GM23248 (cell line): Measurements from ENCODE around the gene FHL2. TPM values are rescaled to one million over a fixed set of nuclear protein-coding genes. Genes with fewer than 3 reads are reported as not detected.

Source experiments
- DNase-seq: peaks from one replicate; pipeline ENCODE4 v3.0.0-alpha.2; 2015
- H2AFZ ChIP-seq: fragments of 200-600 bp; sonication (generic); 2 replicates; pipeline ENCODE4 v1.6.1; 2016; ENCODE audit warnings: antibody characterized with exemption
- H3F3A ChIP-seq: fragments of 200-600 bp; sonication (generic); 2 replicates; pipeline ENCODE4 v1.6.1; 2016; ENCODE audit warnings: mild to moderate bottlenecking, antibody characterized with exemption, mixed run types; ENCODE audit not compliant: insufficient read depth
- H3K27ac ChIP-seq: fragments of 200-600 bp; sonication (generic); 2 replicates; pipeline ENCODE4 v1.5.1; 2016; ENCODE audit warnings: mild to moderate bottlenecking
- H3K27me3 ChIP-seq: fragments of 200-600 bp; sonication (generic); replicated peaks from 2 replicates; pipeline ENCODE4 v1.6.1; 2016; ENCODE audit warnings: mild to moderate bottlenecking; ENCODE audit not compliant: insufficient read depth
- H3K36me3 ChIP-seq: fragments of 200-600 bp; sonication (generic); 2 replicates; pipeline ENCODE4 v1.6.1; 2016; ENCODE audit warnings: low read depth, mild to moderate bottlenecking
- H3K4me1 ChIP-seq: fragments of 200-600 bp; sonication (generic); 2 replicates; pipeline ENCODE4 v1.6.1; 2016; ENCODE audit warnings: mild to moderate bottlenecking; ENCODE audit not compliant: insufficient read depth
- H3K4me2 ChIP-seq: fragments of 200-600 bp; sonication (generic); one replicate; pipeline ENCODE4 v1.6.1; 2016; ENCODE audit warnings: mild to moderate bottlenecking; ENCODE audit not compliant: unreplicated experiment
- H3K4me3 ChIP-seq: fragments of 200-600 bp; sonication (generic); 2 replicates; pipeline ENCODE4 v1.5.1; 2016; ENCODE audit warnings: mild to moderate bottlenecking
- H3K79me2 ChIP-seq: fragments of 200-600 bp; sonication (generic); 2 replicates; pipeline ENCODE4 v1.6.1; 2016; ENCODE audit warnings: mild to moderate bottlenecking; ENCODE audit not compliant: insufficient read depth
- H3K9ac ChIP-seq: fragments of 200-600 bp; sonication (generic); 2 replicates; pipeline ENCODE4 v1.6.1; 2016; ENCODE audit warnings: mild to moderate bottlenecking
- H3K9me2 ChIP-seq: fragments of 200-600 bp; sonication (generic); 2 replicates; pipeline ENCODE4 v1.6.1; 2016; ENCODE audit warnings: mixed run types, mild to moderate bottlenecking, moderate library complexity; ENCODE audit not compliant: insufficient read depth
- H3K9me3 ChIP-seq: fragments of 200-600 bp; sonication (generic); one replicate; pipeline ENCODE4 v1.6.1; 2017; ENCODE audit warnings: low read depth
- H4K20me1 ChIP-seq: fragments of 200-600 bp; sonication (generic); 2 replicates; pipeline ENCODE4 v1.6.0; 2016; ENCODE audit not compliant: insufficient read depth
- EZH2 ChIP-seq: fragments of 200-600 bp; sonication (generic); IDR thresholded peaks from 2 replicates; pipeline ENCODE4 v1.6.1; 2018; ENCODE audit warnings: antibody characterized with exemption, mild to moderate bottlenecking; ENCODE audit not compliant: insufficient read depth, poor library complexity, severe bottlenecking
- EZH2phosphoT487 ChIP-seq: fragments of 200-600 bp; sonication (generic); IDR thresholded peaks from 2 replicates; pipeline ENCODE4 v1.6.1; 2018; ENCODE audit warnings: antibody characterized with exemption, moderate library complexity, mild to moderate bottlenecking, low read depth; ENCODE audit not compliant: insufficient read depth
- WGBS, 2 experiments: methylation state at CpG; one replicate each; pipeline ENCODE4 v1.1.6; 2015 to 2017; ENCODE audit warnings: low lambda C conversion rate in 2 of 2, low coverage in 1 of 2; ENCODE audit errors: missing lambda C conversion rate in 2 of 2; 5-methylcytosine and 5-hydroxymethylcytosine counted together
- in situ Hi-C: fragments of 300-500 bp; cut with MboI; formaldehyde crosslinking; loops from 2 replicates; pipeline ENCODE4 v1.15.0; 2020
- polyA plus RNA-seq: library from polyadenylated mRNA; unstranded; fragments of >200 nt; fragmentation: Nextera tagmentation; extraction: Ambion mirVana; gene quantifications from 2 replicates; pipeline ENCODE4 v1.2.1, GENCODE V29; 2016
- total RNA-seq: library from RNA; depleted of rRNA; stranded (reverse); fragments of >200 nt; shearing (Covaris generic); gene quantifications from 2 replicates; pipeline ENCODE4 v1.2.3, GENCODE V29; 2014

The FHL2 gene
- total and polyA plus RNA-seq, 2 experiments from 2014 or later, result 404 to 598 TPM

DNA sequence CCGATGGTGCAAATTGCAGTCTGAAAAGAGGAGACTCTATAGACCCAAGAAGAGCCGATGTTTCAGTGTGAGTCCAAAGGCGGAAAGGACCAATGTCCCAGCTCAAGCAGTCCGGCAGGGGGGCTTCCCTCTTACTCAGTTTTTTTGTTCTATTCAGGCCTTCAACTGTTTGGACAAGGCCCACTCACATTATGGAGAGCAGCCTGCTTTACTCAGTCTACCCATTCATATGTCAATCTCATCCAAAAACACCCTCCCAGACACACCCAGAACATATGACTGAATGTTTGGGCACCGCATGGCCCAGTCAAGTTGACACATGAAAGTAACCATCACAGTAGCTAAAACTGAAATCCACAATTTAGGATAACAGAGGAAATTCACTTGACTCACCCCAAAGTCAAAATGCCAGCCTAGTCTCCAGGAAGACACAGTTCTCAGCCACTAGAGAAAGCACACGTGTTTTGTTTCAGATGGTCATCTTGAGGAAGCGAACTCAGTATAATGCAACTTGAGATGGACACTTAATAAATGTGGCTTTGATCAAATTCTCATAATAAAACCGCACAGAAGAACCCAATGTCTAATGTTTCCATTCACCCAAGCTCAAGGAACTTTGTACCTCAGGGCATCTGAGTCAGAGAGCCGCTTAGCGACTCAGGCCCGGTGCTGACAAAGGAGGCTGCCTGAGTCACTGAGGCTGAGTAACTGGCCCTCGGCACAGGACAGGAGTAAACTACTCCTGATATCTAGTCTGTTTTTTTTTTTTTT, 2.4 kb downstream of the FHL2 start:
- TF ChIP-seq EZH2phosphoT487 (0 out of 2 replicates have a peak, but pooled peaks have one; percentile 78), EZH2 (no peak)
- WGBS, 2 experiments, result 31% methylated on average over 12 of the region's 12 CpGs
- peaks cover 50% of the 10 kb centered on the region for H3K4me1 ChIP-seq
- no peaks in the 10 kb centered on the region for H3K9me2 ChIP-seq
- no peaks in the 10 kb centered on the region for H3K27me3 ChIP-seq
- in situ Hi-C loops, result no loop called here
- H3K4me3 ChIP-seq, result peak overlapping the region; percentile 100
- peak overlapping the region; percentile 96 for H3K4me2 ChIP-seq
- DNase-seq, result peak; percentile 100
- peak overlapping the region; percentile 100 for H3K9ac ChIP-seq
- H2AFZ ChIP-seq, result no peak overlapping the region
- no peaks in the 10 kb centered on the region for H3K9me3 ChIP-seq
- H3F3A ChIP-seq, result peaks cover 66% of the 10 kb centered on the region
- H3K36me3 ChIP-seq, result peaks cover 45% of the 10 kb centered on the region
- H3K27ac ChIP-seq, result peak overlapping the region; percentile 98
- peaks cover 92% of the 10 kb centered on the region for H3K79me2 ChIP-seq
- no peaks in the 10 kb centered on the region for H4K20me1 ChIP-seq

DNA sequence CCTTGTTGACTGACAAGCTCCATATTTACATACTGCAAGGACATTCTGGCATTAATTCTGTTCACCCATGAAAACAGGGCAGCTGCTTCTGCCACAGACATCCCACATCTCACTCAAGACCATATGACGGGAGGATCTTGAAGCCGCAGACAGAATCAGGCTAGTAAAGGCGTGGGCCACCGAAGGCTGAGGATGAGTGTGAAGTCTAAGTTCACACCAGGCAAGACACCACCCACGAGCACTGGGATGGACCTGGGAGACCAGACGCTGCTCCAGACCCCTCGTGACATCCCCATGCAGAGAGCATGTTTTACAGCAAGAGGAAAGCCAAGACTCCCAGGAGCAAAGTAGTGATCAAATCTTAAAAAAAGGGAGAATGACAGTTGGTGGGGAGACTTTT, 3.2 kb downstream of the FHL2 start:
- Histone ChIP-seq H3K36me3 (peaks cover 45% of the 10 kb centered on the region), H3K27me3 (no peaks in the 10 kb centered on the region), H3K4me1 (peaks cover 58% of the 10 kb centered on the region), H2AFZ (no peak overlapping the region), H3K27ac (peak overlapping the region; percentile 98), H3F3A (peaks cover 67% of the 10 kb centered on the region), H3K4me2 (peak overlapping the region; percentile 96), H3K9me2 (no peaks in the 10 kb centered on the region), H3K79me2 (peaks cover 96% of the 10 kb centered on the region), H3K9me3 (no peaks in the 10 kb centered on the region), H3K9ac (peak overlapping the region; percentile 76), H3K4me3 (peak overlapping the region; percentile 100), H4K20me1 (no peaks in the 10 kb centered on the region)
- DNase-seq, result no peak
- 76 to 78% methylated on average over 7 of the region's 7 CpGs for WGBS, 2 experiments
- in situ Hi-C loops, result no loop called here
- TF ChIP-seq EZH2phosphoT487 (no peak), EZH2 (no peak)

DNA sequence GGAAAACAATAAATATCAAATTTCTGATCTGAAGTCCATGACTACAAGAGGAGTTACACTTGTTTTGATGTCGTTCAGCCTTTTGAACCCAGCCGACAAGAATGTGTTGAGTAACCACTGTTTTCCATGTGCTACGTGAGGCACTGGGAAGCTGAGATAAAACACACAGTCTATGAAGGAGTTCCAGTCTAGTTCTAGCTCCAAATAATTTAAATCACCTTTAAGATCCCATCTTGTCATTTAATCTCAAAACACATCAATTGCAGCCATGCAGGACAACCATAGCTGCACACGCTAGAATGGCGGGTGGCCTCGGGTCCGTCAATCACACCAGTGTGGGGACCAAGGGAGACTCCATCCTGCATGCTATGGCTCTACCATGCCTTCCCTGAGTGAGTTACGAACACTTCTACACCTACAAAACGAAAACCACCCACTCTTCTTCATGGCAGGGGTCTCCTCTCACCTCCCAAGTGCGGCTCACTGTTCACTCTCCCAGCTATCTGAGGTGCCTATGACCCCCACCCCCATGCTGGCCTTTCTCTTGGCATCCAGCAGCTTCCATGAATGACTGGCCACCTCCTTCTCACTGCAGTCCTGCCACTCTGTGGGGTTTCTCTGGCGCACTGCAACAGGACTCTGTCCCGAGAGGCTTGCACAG, 3.8 kb downstream of the FHL2 start:
- Histone ChIP-seq H4K20me1 (no peaks in the 10 kb centered on the region), H3K4me2 (peak overlapping the region; percentile 96), H3F3A (peaks cover 73% of the 10 kb centered on the region), H3K79me2 (peaks cover 98% of the 10 kb centered on the region), H3K27ac (peak overlapping the region; percentile 98), H3K36me3 (peaks cover 45% of the 10 kb centered on the region), H3K4me1 (peaks cover 64% of the 10 kb centered on the region), H3K4me3 (peak overlapping the region; percentile 100), H3K9me3 (no peaks in the 10 kb centered on the region), H3K9me2 (no peaks in the 10 kb centered on the region), H2AFZ (no peak overlapping the region), H3K27me3 (no peaks in the 10 kb centered on the region), H3K9ac (peak overlapping the region; percentile 76)
- 86 to 88% methylated on average over 12 of the region's 12 CpGs for WGBS, 2 experiments
- peak; percentile 46 for DNase-seq
- in situ Hi-C loops, result no loop called here
- TF ChIP-seq EZH2phosphoT487 (no peak), EZH2 (no peak)

DNA sequence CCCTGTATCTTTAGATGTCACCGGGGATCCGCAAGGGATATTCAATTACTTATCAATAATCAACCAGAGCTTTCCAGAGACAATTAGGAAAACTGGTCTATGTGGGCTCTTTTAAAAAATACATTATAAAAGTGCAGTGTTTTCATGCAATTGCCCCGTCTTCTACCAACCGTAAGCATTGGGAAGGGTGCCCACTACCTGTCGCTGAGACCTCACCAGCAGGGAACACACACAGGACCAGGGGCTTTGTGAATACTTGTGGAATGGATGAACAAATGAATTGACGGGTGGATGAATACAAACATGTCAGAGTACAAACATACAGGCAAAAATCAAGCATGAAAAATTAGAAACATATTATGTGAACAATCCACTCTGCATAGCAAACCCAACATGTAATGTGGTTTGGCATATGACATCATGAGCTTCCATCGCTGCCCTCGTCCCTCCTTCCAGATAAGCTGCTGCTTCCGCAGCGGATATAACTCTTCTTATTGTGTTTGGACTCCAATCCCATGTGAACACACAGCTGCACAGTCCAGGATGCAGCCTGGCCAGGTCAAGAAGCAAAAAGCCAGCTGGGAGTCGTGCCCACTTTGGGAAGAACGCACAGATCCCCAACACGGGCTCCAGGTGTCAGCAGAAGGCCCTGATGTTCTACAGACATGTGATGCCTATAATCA, 5.3 kb downstream of the FHL2 start:
- H3K4me2 ChIP-seq, result peak overlapping the region; percentile 96
- no peak overlapping the region for H2AFZ ChIP-seq
- no peaks in the 10 kb centered on the region for H3K9me2 ChIP-seq
- peaks cover 89% of the 10 kb centered on the region for H3F3A ChIP-seq
- peak overlapping the region; percentile 45 for H3K9ac ChIP-seq
- H3K9me3 ChIP-seq, result no peaks in the 10 kb centered on the region
- H4K20me1 ChIP-seq, result no peaks in the 10 kb centered on the region
- H3K27ac ChIP-seq, result peak overlapping the region; percentile 98
- peak overlapping the region; percentile 100 for H3K4me3 ChIP-seq
- H3K36me3 ChIP-seq, result peaks cover 51% of the 10 kb centered on the region
- peak; percentile 73 for DNase-seq
- 58 to 61% methylated on average over 13 of the region's 13 CpGs for WGBS, 2 experiments
- peaks cover 79% of the 10 kb centered on the region for H3K4me1 ChIP-seq
- H3K27me3 ChIP-seq, result no peaks in the 10 kb centered on the region
- TF ChIP-seq EZH2phosphoT487, result no peak
- TF ChIP-seq EZH2, result no peak
- peaks cover 95% of the 10 kb centered on the region for H3K79me2 ChIP-seq
- in situ Hi-C loops, result no loop called here
